Measurements from ENCODE around the gene EEF1AKMT2. TPM values are rescaled to one million over a fixed set of nuclear protein-coding genes. Genes with fewer than 3 reads are reported as not detected.
A peak's percentile ranks its signal among the peaks of the same experiment; 100 is the strongest.

EEF1AKMT2 gene
- total and polyA plus RNA-seq, 2 donors (not counting 1 experiment from before 2014, with no cell fraction given): 20.5 to 22.1 TPM

- Histone ChIP-seq H3K27me3 (ENCODE audit: control insufficient read depth, insufficient read depth, low read length) (no peaks in the 10 kb centered on the region), H3K79me2 (ENCODE audit: control insufficient read depth, insufficient read depth, low read length) (peaks cover 28% of the 10 kb centered on the region), H2AFZ (ENCODE audit: low read length) (no peak overlapping the region), H3K4me2 (ENCODE audit: extremely low read depth, insufficient read depth, low read length) (peak overlapping the region; percentile 86), H3K9me3 (ENCODE audit: control insufficient read depth, insufficient read depth, low read depth, low read length) (no peaks in the 10 kb centered on the region), H4K20me1 (ENCODE audit: control insufficient read depth, extremely low read depth, insufficient read depth, low read length) (no peaks in the 10 kb centered on the region), H3K36me3 (ENCODE audit: control insufficient read depth, insufficient read depth, low read length) (no peaks in the 10 kb centered on the region), H3K4me1 (ENCODE audit: control insufficient read depth, extremely low read depth, insufficient read depth, low read length) (no peaks in the 10 kb centered on the region), H3K9ac (ENCODE audit: insufficient read depth, low read length) (peak overlapping the region; percentile 92), H3K4me3 (replicated peaks in 1 of 4; ENCODE audit: control extremely low read depth in 1 of 4, insufficient read depth in 1 of 4, low read depth in 3 of 4, low read length in 4 of 4) (peak overlapping the region; percentile 68 to 95 (median 76)), H3K27ac (ENCODE audit: insufficient read depth, low read length) (peak overlapping the region; percentile 73)
- no peak for TF ChIP-seq CTCF (conservative IDR thresholded peaks at IDR 0.05 in 1 of 2, IDR thresholded peaks at IDR 0.05 in 1 of 2; ENCODE audit: low read depth in 1 of 2, low read length in 2 of 2)
- TF ChIP-seq EZH2 (IDR thresholded peaks at IDR 0.05; ENCODE audit: low read length, missing control alignments): no peak
- DNase-seq (ENCODE audit: low read depth in 2 of 2): no peak
Observed at GRCh38 chr10:124802313-124802675, 10.6 kb upstream of the EEF1AKMT2 start.

- Histone ChIP-seq H3K36me3 (ENCODE audit: control insufficient read depth, insufficient read depth, low read length) (no peaks in the 10 kb centered on the region), H3K4me2 (ENCODE audit: extremely low read depth, insufficient read depth, low read length) (no peak overlapping the region), H3K27me3 (ENCODE audit: control insufficient read depth, insufficient read depth, low read length) (no peaks in the 10 kb centered on the region), H3K4me1 (ENCODE audit: control insufficient read depth, extremely low read depth, insufficient read depth, low read length) (no peaks in the 10 kb centered on the region), H2AFZ (ENCODE audit: low read length) (no peak overlapping the region), H4K20me1 (ENCODE audit: control insufficient read depth, extremely low read depth, insufficient read depth, low read length) (no peaks in the 10 kb centered on the region), H3K9ac (ENCODE audit: insufficient read depth, low read length) (no peak overlapping the region), H3K4me3 (replicated peaks in 1 of 4; ENCODE audit: control extremely low read depth in 1 of 4, insufficient read depth in 1 of 4, low read depth in 3 of 4, low read length in 4 of 4) (no peak overlapping the region), H3K9me3 (ENCODE audit: control insufficient read depth, insufficient read depth, low read depth, low read length) (no peaks in the 10 kb centered on the region), H3K27ac (ENCODE audit: insufficient read depth, low read length) (no peak overlapping the region), H3K79me2 (ENCODE audit: control insufficient read depth, insufficient read depth, low read length) (peaks cover 23% of the 10 kb centered on the region)
- DNase-seq (ENCODE audit: low read depth in 2 of 2): no peak
- no peak for TF ChIP-seq CTCF (conservative IDR thresholded peaks at IDR 0.05 in 1 of 2, IDR thresholded peaks at IDR 0.05 in 1 of 2; ENCODE audit: low read depth in 1 of 2, low read length in 2 of 2)
- no peak for TF ChIP-seq EZH2 (IDR thresholded peaks at IDR 0.05; ENCODE audit: low read length, missing control alignments)
Observed at GRCh38 chr10:124799211-124799610, 7.5 kb upstream of the EEF1AKMT2 start.

- no peaks in the 10 kb centered on the region for H3K36me3 ChIP-seq (ENCODE audit: control insufficient read depth, insufficient read depth, low read length)
- TF ChIP-seq CTCF (conservative IDR thresholded peaks at IDR 0.05 in 1 of 2, IDR thresholded peaks at IDR 0.05 in 1 of 2; ENCODE audit: low read depth in 1 of 2, low read length in 2 of 2) (no peak), EZH2 (IDR thresholded peaks at IDR 0.05; ENCODE audit: low read length, missing control alignments) (no peak)
- no peaks in the 10 kb centered on the region for H3K9me3 ChIP-seq (ENCODE audit: control insufficient read depth, insufficient read depth, low read depth, low read length)
- DNase-seq (ENCODE audit: low read depth in 2 of 2): no peak
- H4K20me1 ChIP-seq (ENCODE audit: control insufficient read depth, extremely low read depth, insufficient read depth, low read length): no peaks in the 10 kb centered on the region
- H2AFZ ChIP-seq (ENCODE audit: low read length): no peak overlapping the region
- H3K9ac ChIP-seq (ENCODE audit: insufficient read depth, low read length): no peak overlapping the region
- H3K79me2 ChIP-seq (ENCODE audit: control insufficient read depth, insufficient read depth, low read length): peaks cover 19% of the 10 kb centered on the region
- no peak overlapping the region for H3K4me3 ChIP-seq (replicated peaks in 1 of 4; ENCODE audit: control extremely low read depth in 1 of 4, insufficient read depth in 1 of 4, low read depth in 3 of 4, low read length in 4 of 4)
- H3K4me1 ChIP-seq (ENCODE audit: control insufficient read depth, extremely low read depth, insufficient read depth, low read length): no peaks in the 10 kb centered on the region
- no peak overlapping the region for H3K4me2 ChIP-seq (ENCODE audit: extremely low read depth, insufficient read depth, low read length)
- H3K27ac ChIP-seq (ENCODE audit: insufficient read depth, low read length): no peak overlapping the region
- H3K27me3 ChIP-seq (ENCODE audit: control insufficient read depth, insufficient read depth, low read length): no peaks in the 10 kb centered on the region
Observed at GRCh38 chr10:124798781-124799180, 7.1 kb upstream of the EEF1AKMT2 start.

All from fibroblast of lung (primary cell).